HepG2 (cell line): ENCODE measurements around the gene MAPK14. TPM values are rescaled to one million over a fixed set of nuclear protein-coding genes. Genes with fewer than 3 reads are reported as not detected.

Source experiments
- AHDC1 ChIP-seq: sonication (generic); formaldehyde crosslinking; IDR thresholded peaks from 2 replicates; pipeline ENCODE4 v1.5.1; 2020; ENCODE audit warnings: mild to moderate bottlenecking, missing genetic modification reagents, borderline replicate concordance
- ATF5 ChIP-seq: sonication (generic); formaldehyde crosslinking; IDR thresholded peaks from 2 replicates; pipeline ENCODE4 v1.4.0; 2020; ENCODE audit warnings: mild to moderate bottlenecking, low read depth, missing genetic modification reagents
- CCDC6 ChIP-seq: sonication (generic); formaldehyde crosslinking; IDR thresholded peaks from 2 replicates; pipeline ENCODE4 v1.8.1; 2022; ENCODE audit warnings: mild to moderate bottlenecking, missing genetic modification reagents, moderate library complexity
- KDM4B ChIP-seq: sonication (generic); formaldehyde crosslinking; IDR thresholded peaks from 2 replicates; pipeline ENCODE4 v1.4.0; 2020; ENCODE audit warnings: missing genetic modification reagents
- SP4 ChIP-seq: sonication (generic); formaldehyde crosslinking; IDR thresholded peaks from 2 replicates; pipeline ENCODE4 v1.8.1; 2023; ENCODE audit warnings: mild to moderate bottlenecking, missing genetic modification reagents
- ZNF274 ChIP-seq: sonication (generic); formaldehyde crosslinking; IDR thresholded peaks from 2 replicates; pipeline ENCODE4 v1.5.1; 2020; ENCODE audit warnings: mild to moderate bottlenecking, missing genetic modification reagents
- ZNF501 ChIP-seq: sonication (generic); formaldehyde crosslinking; IDR thresholded peaks from 2 replicates; pipeline ENCODE4 v1.5.1; 2020; ENCODE audit warnings: mild to moderate bottlenecking, moderate library complexity, missing genetic modification reagents
- polyA plus RNA-seq, 8 experiments: library from polyadenylated mRNA; depleted of rRNA in 3 of 8; stranded (reverse) in 7 of 8; unstranded in 1 of 8; fragments of >200 nt; fragmentation: Illumina TruSeq in 4 of 8; extraction: Trizol in 4 of 8; gene quantifications; 2 replicates each; pipeline versions ENCODE4 v1.2.1 to v1.2.3, GENCODE V29; 2011 to 2016; ENCODE audit warnings: low read depth in 4 of 8, missing spikeins in 1 of 8, mixed read lengths in 1 of 8; ENCODE audit not compliant: insufficient read depth in 1 of 8
- total RNA-seq, 5 experiments: library from RNA; depleted of rRNA; stranded (reverse); fragments of >200 nt; fragmentation: Illumina TruSeq; extraction: Trizol; gene quantifications; 2 replicates each; pipeline ENCODE4 v1.2.3, GENCODE V29; 2016; ENCODE audit warnings: low read depth in 1 of 5

Gene MAPK14
- total and polyA plus RNA-seq, 2 of the 13 experiments (the other 11 are each of a cell fraction or from before 2014, with no cell fraction given), result 66.3 to 67.3 TPM

GRCh38 chr6:36127462-36128016, 99.9 kb downstream of the MAPK14 start (continued):
- TF ChIP-seq ZNF274 (CRISPR knock-in tag) (no peak), ZNF501 (CRISPR knock-in tag) (peak; percentile 64), ATF5 (CRISPR knock-in tag) (no peak), SP4 (no peak), CCDC6 (CRISPR knock-in tag) (no peak; the same call in 1 of the 2 replicates), KDM4B (no peak), AHDC1 (CRISPR knock-in tag) (peak; percentile 71)
